Ascending aorta (tissue), 2 donors: ENCODE results near the gene PCED1B. TPM values are rescaled to one million over a fixed set of nuclear protein-coding genes. Genes with fewer than 3 reads are reported as not detected.

Experiments used
- DNase-seq, 2 donors: peaks; one replicate each; pipeline ENCODE4 v3.0.0-alpha.2; 2019; ENCODE audit warnings: low spot score in 2 of 2
- H3K27ac ChIP-seq, 2 donors: fragments of 200-600 bp; sonication (generic); one replicate each; pipeline ENCODE4 v1.5.1; 2016 to 2017; ENCODE audit warnings: mild to moderate bottlenecking in 1 of 2
- H3K27me3 ChIP-seq: fragments of 200-600 bp; sonication (generic); one replicate; pipeline ENCODE4 v1.5.1; 2017
- H3K36me3 ChIP-seq, 2 donors: fragments of 200-600 bp; sonication (generic); one replicate each; pipeline ENCODE4 v1.5.1; 2016
- H3K4me1 ChIP-seq, 2 donors: fragments of 200-600 bp; sonication (generic); one replicate each; pipeline ENCODE4 v1.5.1; 2016 to 2017; ENCODE audit warnings: mild to moderate bottlenecking in 1 of 2
- H3K4me3 ChIP-seq, 2 donors: fragments of 200-600 bp; sonication (generic); one replicate each; pipeline ENCODE4 v1.5.1; 2016 to 2017; ENCODE audit warnings: mild to moderate bottlenecking in 1 of 2
- H3K9me3 ChIP-seq, 2 donors: fragments of 200-600 bp; sonication (generic); one replicate each; pipeline ENCODE4 v1.5.1; 2016
- CTCF ChIP-seq, 3 experiments: fragments of 200-600 bp in 2 of 3; fragments of 450-650 bp in 1 of 3; sonication (generic) in 2 of 3; IDR thresholded peaks; one replicate each; pipeline ENCODE4 v1.5.1; 2016 to 2019; ENCODE audit warnings: antibody characterized with exemption in 3 of 3, mild to moderate bottlenecking in 1 of 3, moderate library complexity in 1 of 3
- intact Hi-C: fragments of 100-400 bp; cut with DNase I; formaldehyde crosslinking; loops from one replicate; pipeline ENCODE4 v1.15.1; 2023
- total RNA-seq: library from RNA; depleted of rRNA; stranded (reverse); fragments of >200 nt; gene quantifications from one replicate; pipeline ENCODE4 v1.1.0, GENCODE V29; 2016

PCED1B gene
- total RNA-seq, 1 donor from 2014 or later = 1.5 TPM

GRCh38 chr12:47265391-47265790 lies 186.0 kb downstream of the PCED1B start:
- H3K27me3 ChIP-seq = no peaks in the 10 kb centered on the region
- H3K4me3 ChIP-seq = no peak overlapping the region
- no peaks in the 10 kb centered on the region for H3K4me1 ChIP-seq
- H3K9me3 ChIP-seq = no peaks in the 10 kb centered on the region
- TF ChIP-seq CTCF (IDR thresholded peaks at IDR 0.05) = no peak
- no peak for DNase-seq
- intact Hi-C loops = no loop called here
- no peaks in the 10 kb centered on the region for H3K36me3 ChIP-seq
- H3K27ac ChIP-seq = no peak overlapping the region

- TF ChIP-seq CTCF (IDR thresholded peaks at IDR 0.05) = no peak
- no peak for DNase-seq
- H3K4me3 ChIP-seq = no peak overlapping the region
- intact Hi-C loops = no loop called here
- H3K36me3 ChIP-seq = no peaks in the 10 kb centered on the region
- H3K9me3 ChIP-seq = no peaks in the 10 kb centered on the region
- H3K4me1 ChIP-seq = no peaks in the 10 kb centered on the region
- H3K27me3 ChIP-seq = no peaks in the 10 kb centered on the region
- no peak overlapping the region for H3K27ac ChIP-seq
Observed at GRCh38 chr12:47267571-47267970, 188.2 kb downstream of the PCED1B start.

- TF ChIP-seq CTCF (IDR thresholded peaks at IDR 0.05) = no peak
Observed at GRCh38 chr12:47268501-47269454, 189.4 kb downstream of the PCED1B start.

GRCh38 chr12:47269916-47270315 lies 190.5 kb downstream of the PCED1B start:
- DNase-seq = no peak
- Histone ChIP-seq H3K9me3 (no peaks in the 10 kb centered on the region), H3K27ac (no peak overlapping the region), H3K27me3 (no peaks in the 10 kb centered on the region), H3K4me3 (no peak overlapping the region), H3K36me3 (no peaks in the 10 kb centered on the region), H3K4me1 (no peaks in the 10 kb centered on the region)
- intact Hi-C loops = no loop called here
- TF ChIP-seq CTCF (IDR thresholded peaks at IDR 0.05) = no peak

More at GRCh38 chr12:47268501-47269454, 189.4 kb downstream of the PCED1B start:
- no peaks in the 10 kb centered on the region for H3K36me3 ChIP-seq
- no peak overlapping the region for H3K27ac ChIP-seq
- no peaks in the 10 kb centered on the region for H3K4me1 ChIP-seq
- no peaks in the 10 kb centered on the region for H3K27me3 ChIP-seq
- intact Hi-C loops = no loop called here
- H3K9me3 ChIP-seq = no peaks in the 10 kb centered on the region
- DNase-seq = no peak
- H3K4me3 ChIP-seq = no peak overlapping the region

- Histone ChIP-seq H3K27ac (no peak overlapping the region), H3K36me3 (no peaks in the 10 kb centered on the region), H3K27me3 (no peaks in the 10 kb centered on the region), H3K4me1 (no peaks in the 10 kb centered on the region), H3K9me3 (no peaks in the 10 kb centered on the region), H3K4me3 (no peak overlapping the region)
- intact Hi-C loops = no loop called here
- TF ChIP-seq CTCF (IDR thresholded peaks at IDR 0.05) = no peak
- DNase-seq = no peak
Observed at GRCh38 chr12:47270782-47271664, 191.6 kb downstream of the PCED1B start.
